GM18519 (cell line): Measurements from ENCODE around the gene PNCK.

ENCODE experiments used
- ATAC-seq: cut with Tn5 transposase; IDR thresholded peaks from one replicate; pipeline ENCODE4 v1.9.1; 2021; ENCODE audit warnings: mild to moderate bottlenecking, moderate library complexity; ENCODE audit not compliant: unreplicated experiment, low FRiP score

Gene PNCK

DNA sequence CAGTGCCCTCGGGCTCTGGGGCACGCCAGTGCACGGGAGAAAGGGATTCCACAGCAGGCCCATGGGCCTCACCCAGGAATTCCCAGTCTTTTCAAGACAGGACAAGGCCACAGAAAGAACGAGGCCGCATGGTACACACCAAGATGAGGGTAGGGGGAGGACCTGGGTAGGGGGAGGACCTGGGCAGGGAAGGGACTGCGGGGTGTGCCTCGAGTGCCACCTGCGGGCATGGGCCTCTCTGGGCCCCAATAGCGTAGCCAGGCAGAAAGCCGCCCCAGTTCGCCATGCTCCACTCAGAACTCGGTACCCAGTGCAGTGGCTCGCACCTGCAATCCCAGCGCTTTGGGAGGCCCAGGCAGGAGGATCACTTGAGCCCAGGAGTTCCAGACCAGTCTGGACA lies 40.6 kb downstream of the PNCK start:
- ATAC-seq, result no peak

DNA sequence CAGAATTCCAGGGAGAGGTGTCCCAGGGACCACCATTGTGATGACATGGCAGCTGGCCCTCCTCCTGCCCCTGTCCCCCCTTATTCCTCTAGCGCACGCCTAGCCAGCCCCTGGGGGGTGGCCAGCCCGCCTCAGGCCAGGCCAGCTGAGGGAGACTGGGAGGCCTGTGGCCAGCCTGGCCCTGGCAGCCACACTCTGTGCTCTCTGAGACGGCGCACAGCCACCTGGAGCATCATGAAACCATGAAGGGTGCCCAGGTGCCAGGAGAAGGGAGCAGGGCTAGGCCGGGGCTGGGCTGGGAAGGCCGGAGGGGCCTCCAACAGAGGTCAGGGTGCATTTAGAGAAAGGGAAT lies 41.0 kb downstream of the PNCK start:
- no peak for ATAC-seq

DNA sequence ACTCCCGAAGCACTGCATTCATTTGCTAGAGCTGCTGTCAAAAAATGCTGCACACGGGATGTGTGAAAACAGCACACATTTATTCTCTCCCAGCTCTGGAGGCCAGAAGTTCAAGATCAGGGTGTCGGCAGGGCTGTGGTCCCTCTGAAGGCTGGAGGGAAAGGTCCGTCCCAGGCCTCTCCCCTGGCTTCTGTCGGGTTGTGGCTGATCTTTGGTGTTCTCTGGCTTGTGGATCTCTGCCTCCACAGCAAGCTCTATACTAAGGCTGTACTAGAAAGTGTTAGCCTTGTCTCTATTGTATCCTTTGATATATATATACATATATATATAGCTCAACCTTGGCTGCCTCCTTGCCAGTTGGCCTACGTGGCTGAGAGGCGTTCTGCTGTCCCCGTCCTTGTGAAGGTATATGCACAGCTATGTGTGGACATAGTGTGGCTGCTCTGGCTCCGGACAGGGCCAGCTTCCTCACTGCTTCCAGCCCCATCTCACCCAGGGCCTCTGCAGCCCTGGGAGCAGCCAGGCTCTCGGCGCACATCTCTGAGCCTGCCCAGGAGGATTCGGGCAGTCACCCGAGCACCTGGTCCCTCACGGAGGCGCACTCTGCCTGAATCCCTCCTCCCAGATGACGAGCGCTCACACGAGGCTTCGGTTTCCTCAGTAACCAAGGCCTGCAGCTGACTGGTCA lies 41.6 kb downstream of the PNCK start:
- ATAC-seq, result no peak

DNA sequence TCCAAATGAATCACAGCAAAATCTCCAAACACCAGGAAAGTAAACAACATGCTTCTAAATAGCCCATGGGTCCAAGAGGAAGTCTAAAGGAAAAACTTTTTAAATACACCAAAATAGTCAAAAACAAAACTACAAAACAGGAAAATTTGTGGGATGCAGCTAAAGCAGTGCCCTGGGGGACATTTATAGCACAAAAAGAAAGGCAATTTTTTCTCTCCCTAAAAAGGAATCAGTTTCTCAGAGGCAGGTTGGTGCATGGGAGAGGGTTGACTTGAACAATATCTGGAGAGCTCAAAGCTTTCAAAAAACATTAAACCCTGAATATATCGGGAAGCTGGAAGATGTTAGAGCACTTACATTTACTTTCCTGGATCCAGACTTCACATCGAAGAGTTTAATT lies 42.3 kb downstream of the PNCK start:
- ATAC-seq, result no peak

DNA sequence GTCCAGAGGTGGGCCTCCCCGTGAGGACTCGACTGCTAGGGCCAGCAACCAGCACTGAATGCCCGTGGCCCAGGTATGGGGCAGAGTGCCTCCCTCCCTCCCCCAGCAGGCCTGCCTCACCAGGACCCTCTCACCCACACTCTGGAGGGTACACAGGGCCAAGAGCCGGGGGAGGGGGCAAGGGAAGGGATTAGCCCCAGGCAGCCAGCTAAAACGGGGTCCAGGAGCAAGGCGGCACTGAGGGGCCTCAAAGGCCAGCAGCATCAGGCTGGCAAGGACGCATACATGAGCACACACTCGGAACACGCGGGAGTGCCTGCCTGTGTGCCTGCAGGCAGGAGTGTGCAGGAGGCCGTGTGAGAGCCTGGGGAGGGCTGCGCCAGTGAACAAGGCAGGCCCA lies 44.9 kb downstream of the PNCK start:
- ATAC-seq, result no peak

DNA sequence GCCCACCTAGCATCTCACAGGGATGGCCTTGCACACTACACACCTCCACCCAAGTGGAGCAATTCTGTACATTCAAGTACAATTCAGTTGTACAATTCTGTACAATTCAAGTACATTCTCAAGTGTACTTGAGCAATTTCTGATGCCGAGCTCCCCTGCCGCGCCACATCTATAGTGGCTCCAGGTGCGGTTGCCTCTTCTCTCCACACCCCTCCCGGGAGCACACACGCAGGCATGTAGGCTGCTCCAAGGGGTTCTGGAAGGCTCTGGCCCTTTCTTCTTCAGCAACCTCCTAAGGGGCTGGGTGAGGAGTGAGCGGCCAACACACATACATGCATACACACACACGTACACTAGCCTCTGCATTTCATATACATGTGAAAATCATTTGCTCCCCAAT lies 45.5 kb downstream of the PNCK start:
- ATAC-seq, result no peak

DNA sequence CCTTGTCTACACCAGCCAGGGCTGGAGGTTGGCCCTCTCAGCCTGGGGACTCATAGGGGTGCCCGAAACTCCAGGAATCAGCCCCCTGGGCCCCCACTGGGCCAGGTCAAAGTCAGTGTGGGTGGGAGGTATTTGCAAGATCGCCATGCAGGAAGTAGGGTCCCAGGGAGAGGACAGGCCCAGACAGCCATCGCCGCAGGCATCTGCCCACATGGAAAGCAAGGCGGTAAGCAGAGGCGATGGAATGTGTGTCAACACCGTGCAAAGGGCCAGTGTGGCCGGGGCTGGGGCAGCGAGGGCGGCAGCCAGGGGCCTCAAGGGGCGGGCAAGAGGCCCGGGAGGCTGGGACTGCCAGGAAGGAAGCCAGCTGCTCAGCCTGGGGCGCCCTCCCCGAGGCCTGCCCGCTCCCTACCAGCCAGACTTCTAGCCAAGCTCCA lies 45.9 kb downstream of the PNCK start:
- no peak for ATAC-seq

DNA sequence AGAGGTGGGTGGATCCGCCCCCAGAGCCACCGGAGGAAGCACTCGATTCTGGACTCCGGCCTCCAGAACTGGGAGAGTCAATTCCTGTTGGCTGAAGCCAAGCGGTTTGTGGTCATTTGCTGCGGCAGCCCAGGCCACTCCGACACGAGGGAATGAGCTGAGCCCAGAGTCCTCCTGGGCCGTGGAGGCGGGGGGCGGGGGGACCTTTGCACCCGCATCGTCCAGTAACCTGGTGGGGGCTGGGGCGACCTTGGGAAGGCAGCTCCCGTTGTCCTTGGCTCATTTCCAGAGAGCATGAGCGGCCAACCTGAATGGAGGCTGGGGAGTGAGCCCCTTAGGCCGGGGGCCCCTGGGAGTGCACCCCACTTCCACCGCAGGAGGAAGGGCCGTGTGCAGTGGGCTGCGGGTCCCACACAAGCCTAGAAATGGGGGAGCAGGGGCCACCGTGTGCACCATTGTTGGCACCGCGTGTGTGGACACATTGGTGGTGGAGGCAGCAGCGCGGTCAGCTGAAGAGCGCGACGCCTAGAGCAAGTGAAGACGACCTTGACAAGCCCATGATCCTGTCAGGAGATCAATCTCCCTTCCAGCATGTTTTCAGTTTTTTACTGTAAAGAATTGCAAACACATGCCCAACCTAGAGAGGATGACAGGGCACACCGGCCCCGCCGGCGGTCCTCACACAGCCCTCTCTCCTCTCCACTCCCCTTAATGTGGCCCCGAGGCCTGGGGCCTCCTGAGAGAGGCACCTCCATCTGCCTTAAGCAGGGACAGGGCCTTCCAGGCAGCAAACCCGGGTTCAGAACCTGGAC lies 46.5 kb downstream of the PNCK start:
- no peak for ATAC-seq

DNA sequence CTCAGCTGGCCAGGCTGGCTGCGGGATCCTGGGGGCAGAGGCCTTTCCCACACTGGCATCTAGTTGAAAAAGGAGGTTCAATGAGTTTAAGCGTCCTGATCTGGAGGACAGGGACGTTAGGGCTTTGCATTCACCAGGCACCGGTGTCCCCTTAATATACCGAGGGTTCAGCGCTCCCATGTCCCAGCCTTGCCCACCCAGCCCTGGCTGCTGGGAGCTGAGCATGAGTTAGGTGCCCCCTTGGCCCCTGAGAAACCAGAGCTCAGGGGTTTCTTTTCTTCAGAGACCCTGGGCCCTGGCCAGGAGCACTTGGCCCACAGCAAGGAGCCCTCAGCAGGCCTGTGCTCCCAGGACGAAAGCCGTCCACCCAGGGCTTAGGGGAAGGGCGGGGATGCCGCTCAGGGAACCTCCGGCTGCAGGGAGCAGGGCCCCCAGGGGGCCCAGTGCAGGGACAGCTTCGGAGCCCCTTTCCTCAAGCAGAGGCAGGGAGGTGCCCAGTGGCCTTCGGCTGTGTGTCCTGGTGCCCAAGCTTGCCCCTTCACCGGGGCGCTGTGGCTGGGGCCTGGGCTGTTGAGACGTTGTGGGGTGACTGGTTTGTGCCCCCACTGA lies 47.5 kb downstream of the PNCK start:
- no peak for ATAC-seq

DNA sequence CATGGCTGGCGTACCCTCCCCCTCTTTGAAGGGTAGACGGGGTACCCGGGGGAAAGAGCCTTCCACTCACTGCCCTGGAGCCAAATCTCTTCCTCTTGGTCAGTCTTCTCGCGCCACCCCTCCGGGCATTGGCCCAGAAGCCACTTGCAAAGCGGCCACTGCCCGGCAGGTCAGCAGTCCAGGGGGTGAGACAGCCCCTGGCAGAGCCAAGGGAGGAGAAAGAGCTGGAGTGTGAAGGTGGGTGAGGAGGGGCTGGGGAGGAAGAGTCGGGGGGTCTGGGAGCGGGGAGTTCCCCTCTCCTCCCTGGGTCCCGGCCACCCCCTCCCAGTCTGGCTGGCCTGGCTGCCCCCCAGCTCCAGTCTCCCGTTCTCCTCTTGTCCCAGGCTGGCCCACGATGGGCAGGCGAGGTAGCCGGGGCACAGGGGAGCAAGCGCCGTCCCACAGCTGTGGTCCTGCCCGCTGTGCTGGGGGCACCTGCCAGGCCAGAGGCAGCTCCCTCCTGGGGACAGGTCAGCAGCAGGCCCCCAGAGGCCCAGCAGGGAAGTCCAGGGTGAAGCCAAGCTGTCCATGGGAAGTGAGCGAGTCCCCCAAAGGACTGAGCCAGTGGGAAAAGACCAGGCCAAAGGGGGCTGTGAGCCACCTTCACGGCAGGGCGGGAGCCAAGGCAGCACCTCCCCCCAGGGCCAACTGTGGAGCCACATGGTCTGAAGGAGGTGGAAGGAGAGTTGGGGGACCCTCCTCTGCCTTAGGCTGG lies 48.2 kb downstream of the PNCK start:
- ATAC-seq, result no peak

DNA sequence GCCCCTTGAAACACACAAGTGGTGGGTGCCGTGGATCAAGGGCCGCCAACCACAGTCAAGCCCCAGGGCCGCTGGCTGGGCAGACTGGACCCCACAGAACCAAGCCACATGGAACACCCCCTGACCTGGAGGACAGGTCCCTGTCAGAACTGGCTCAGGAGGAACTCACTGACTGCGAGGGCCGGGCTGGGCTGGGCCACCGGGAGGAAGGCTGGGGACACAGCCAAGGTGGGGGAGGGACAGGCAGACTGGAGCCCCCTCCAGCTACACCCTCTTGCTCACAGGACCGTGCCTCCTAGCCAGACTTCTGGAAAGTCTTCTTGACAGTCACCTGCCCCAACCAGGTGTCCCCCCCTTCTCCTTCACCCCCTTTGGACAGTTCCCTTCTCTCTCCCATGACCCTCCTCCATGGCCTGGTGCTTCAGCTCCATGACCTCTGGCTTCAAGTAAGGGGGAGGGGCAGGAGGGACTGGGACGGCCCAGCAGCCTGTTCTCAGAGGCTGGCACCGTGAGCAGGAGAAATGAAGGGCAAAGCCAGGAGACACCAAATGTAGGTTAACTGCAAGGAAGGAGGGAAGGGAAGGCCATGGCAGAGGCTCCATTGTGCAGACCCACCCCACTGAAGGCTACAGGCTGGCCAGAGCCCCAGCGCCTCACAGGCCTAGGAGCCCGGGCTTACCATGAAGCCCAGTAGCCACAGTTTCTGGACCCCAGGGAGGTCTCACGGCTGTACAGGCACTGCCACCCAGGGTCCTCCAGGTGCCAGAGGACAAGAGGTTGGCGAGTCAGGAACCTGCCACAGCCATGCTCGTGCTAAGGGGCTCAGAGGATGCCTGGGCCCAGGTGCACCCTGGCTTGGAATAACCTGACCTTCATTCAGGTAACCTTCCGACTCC lies 49.2 kb downstream of the PNCK start:
- ATAC-seq, result no peak

DNA sequence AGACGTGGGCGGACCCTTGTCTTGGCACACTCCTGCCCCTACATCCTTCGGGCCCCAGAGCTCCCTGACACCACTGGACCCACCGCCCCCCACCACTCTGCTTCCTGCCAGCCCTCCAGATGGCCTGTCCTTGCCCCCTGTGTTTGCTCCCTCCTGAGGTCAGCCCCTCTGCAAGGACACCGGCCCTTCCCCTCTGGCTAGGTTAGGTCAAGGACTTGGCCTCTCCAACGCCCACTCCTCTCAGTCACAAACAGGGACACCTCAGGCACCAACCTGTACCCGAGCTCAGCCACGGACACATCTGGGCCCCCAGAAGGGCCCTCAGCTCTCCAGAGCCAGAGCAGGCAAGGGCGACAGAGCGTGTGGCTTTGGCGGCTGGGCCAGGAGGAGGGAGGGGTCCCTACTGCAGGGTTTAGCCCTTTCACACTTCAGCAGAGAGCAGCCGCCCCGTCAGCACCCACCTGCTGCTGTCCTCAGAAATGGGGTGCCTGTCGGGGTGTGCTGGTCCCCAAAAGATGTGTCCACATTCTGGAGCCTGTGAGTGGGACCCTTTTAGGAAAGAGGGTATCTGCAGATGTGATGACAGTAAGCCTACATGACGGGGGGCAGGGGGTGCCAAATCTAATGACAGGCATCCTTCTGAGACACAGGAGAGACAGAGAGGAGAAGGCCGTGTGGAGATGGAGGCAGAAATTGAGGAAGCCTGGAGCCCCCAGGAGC lies 50.1 kb downstream of the PNCK start:
- ATAC-seq, result no peak

DNA sequence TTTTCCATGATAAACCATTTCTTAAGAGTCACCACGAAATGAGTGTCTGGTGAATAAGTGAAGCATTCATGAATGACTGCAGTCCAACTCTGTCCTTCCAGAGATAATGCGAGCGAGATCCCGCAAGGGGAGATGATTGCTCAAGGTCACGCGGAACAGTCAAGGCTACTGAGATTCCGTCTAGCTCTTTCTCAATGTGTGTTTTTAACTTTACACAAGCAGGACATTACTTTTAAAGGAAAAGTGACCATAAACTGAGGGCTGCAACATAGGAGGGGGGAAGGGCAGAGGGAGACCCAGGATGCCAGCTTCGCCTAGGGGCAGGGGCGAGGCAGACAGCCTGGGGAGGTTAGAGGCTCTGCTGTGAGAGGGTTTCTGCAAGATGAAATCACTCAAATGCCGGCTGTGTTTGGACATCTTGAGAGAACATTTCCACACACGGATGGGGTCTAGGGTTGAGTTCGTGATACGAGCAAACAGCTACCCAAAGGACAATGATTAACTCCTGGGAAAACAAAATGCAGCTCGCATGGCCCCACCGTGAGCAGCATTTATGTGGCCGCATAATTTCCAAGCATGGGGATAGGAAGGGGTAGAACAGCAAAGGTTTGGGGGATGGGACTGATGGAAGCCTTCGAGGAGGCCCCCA lies 50.8 kb downstream of the PNCK start:
- ATAC-seq, result no peak

DNA sequence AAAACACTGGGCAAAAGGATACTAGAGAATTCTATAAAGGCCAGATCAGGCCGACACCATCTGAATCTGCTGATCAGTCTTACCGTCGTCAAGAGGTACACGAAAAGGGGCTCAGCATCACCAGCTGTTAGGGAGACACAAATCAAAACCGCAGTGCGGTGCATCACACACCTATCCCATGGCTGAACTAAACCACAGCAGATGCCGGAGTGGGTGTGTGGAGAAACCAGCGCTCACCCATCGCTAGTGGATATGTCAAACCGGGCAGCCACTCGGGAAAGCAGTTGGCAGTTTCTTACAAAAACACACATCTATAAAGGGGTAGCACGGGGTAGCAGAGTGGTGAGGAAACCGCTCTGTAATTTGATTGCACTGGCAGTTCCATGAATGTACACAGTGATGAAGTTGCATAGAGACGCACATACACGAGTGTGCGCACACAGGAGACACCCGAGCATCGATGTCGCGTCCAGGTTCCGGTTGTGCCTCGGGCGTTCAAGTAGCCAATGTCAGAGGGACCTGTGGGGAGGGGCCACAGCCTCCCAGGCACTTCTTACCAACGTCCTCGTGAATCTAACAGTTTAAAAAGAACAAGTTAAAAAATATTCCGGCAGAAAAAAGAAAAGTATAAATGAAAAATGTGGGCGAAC lies 51.5 kb downstream of the PNCK start:
- ATAC-seq, result no peak

DNA sequence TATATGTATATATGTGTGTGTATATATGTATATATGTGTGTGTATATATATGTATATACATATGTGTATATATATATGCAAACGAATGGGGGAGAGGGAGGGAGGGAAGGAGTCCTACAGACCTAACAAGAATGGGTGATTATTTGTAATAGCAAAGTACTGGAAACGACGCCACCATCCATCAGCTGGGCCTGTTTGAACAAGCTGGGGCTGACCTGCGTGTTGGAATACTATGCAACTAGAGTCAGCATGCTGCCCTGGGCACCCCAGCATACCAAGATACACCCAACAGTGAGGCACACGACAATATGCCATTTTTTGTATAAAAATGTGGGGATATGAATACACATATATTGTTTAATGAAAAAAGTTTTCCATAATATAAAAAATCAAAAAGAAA lies 53.0 kb downstream of the PNCK start:
- no peak for ATAC-seq
